Endothelial cell of umbilical vein (primary cell): ENCODE measurements around the gene NT5M. TPM values are rescaled to one million over a fixed set of nuclear protein-coding genes. Genes with fewer than 3 reads are reported as not detected.

Experiments used
- BruUV-seq: library from RNA; stranded (reverse); fragments of 400-500 nt; replicated peaks from 2 replicates; lab custom pipeline; 2021; lab: Mats Ljungman, UMichigan
- CTCF ChIA-PET: fragments of 300-600, 350-600 bp; sonication (Branson Sonifier 250); formaldehyde crosslinking; loops from one replicate; lab custom pipeline; 2021; ENCODE audit warnings: antibody characterized with exemption, inconsistent platforms; lab: Charles Lee
- POLR2A ChIA-PET: fragments of 300-600, 350-600 bp; sonication (Branson Sonifier 250); formaldehyde crosslinking; loops from one replicate; lab custom pipeline; 2021; ENCODE audit warnings: antibody characterized with exemption, inconsistent platforms; lab: Charles Lee
- DNase-seq: peaks from one replicate; pipeline ENCODE4 v3.0.0-alpha.2; 2011; ENCODE audit warnings: low read depth, low spot score
- FAIRE-seq: peaks from 2 replicates; lab custom pipeline; 2011; peaks lifted over from hg19 to GRCh38; lab: Jason Lieb, UNC
- H2AFZ ChIP-seq: 2 replicates; pipeline ENCODE4 v1.6.0; 2012; ENCODE audit warnings: low read depth, low read length, control low read depth, inconsistent platforms
- H3K27ac ChIP-seq: 2 replicates; pipeline ENCODE4 v1.5.1; 2011; ENCODE audit warnings: low read depth, mild to moderate bottlenecking, control low read depth, low read length, moderate library complexity; ENCODE audit not compliant: insufficient read depth
- H3K27me3 ChIP-seq, 2 experiments: 2 replicates each; pipeline versions ENCODE4 v1.6.0 to v1.6.1; 2011; ENCODE audit warnings: low read length in 2 of 2, mixed read lengths in 1 of 2; ENCODE audit not compliant: control insufficient read depth in 2 of 2, insufficient read depth in 2 of 2
- H3K36me3 ChIP-seq, 2 experiments: 2 replicates in 1 of 2; 3 replicates in 1 of 2; pipeline ENCODE4 v1.5.1; 2011; ENCODE audit warnings: low read length in 2 of 2, mild to moderate bottlenecking in 1 of 2, moderate library complexity in 1 of 2; ENCODE audit not compliant: control insufficient read depth in 2 of 2, insufficient read depth in 2 of 2; ENCODE audit errors: extremely low read depth in 1 of 2
- H3K4me1 ChIP-seq: 3 replicates; pipeline ENCODE4 v1.5.1; 2011; ENCODE audit warnings: mild to moderate bottlenecking, low read length; ENCODE audit not compliant: control insufficient read depth, insufficient read depth; ENCODE audit errors: extremely low read depth
- H3K4me2 ChIP-seq: 2 replicates; pipeline ENCODE4 v1.6.1; 2011; ENCODE audit warnings: low read length, control low read depth, mixed read lengths; ENCODE audit not compliant: insufficient read depth
- H3K4me3 ChIP-seq, 3 experiments: fragments of 200-600 bp in 1 of 3; sonication (generic), shearing (Covaris generic) in 1 of 3; replicated peaks in 1 of 3; 2 replicates each; pipeline ENCODE4 v1.5.1; 2011 to 2016; ENCODE audit warnings: control low read depth in 3 of 3, low read length in 3 of 3, mild to moderate bottlenecking in 2 of 3, inconsistent platforms in 1 of 3, low read depth in 1 of 3, moderate library complexity in 1 of 3; ENCODE audit not compliant: insufficient read depth in 1 of 3
- H3K79me2 ChIP-seq: 2 replicates; pipeline ENCODE4 v1.6.0; 2012; ENCODE audit warnings: low read length, inconsistent platforms; ENCODE audit not compliant: control insufficient read depth, insufficient read depth
- H3K9ac ChIP-seq: replicated peaks from 2 replicates; pipeline ENCODE3; 2011; ENCODE audit warnings: low read length, control low read depth; ENCODE audit not compliant: insufficient read depth; ENCODE audit errors: extremely low read depth
- H3K9me1 ChIP-seq: replicated peaks from 3 replicates; pipeline ENCODE4 v1.6.0; 2011; ENCODE audit warnings: mild to moderate bottlenecking, low read length; ENCODE audit not compliant: control insufficient read depth, insufficient read depth; ENCODE audit errors: extremely low read depth
- H3K9me3 ChIP-seq: replicated peaks from 2 replicates; pipeline ENCODE4 v1.5.1; 2012; ENCODE audit warnings: low read length, inconsistent platforms; ENCODE audit not compliant: control insufficient read depth, insufficient read depth
- H4K20me1 ChIP-seq: replicated peaks from 2 replicates; pipeline ENCODE3; 2011; ENCODE audit warnings: mild to moderate bottlenecking, low read length; ENCODE audit not compliant: control insufficient read depth, insufficient read depth; ENCODE audit errors: extremely low read depth
- CTCF ChIP-seq, 2 donors: IDR thresholded peaks; 1 replicate in 1 of 2; 2 replicates in 1 of 2; pipeline ENCODE4 v1.5.1; 2011; ENCODE audit warnings: low read length in 2 of 2, mild to moderate bottlenecking in 2 of 2, moderate library complexity in 2 of 2, control low read depth in 1 of 2, inconsistent platforms in 1 of 2, low read depth in 1 of 2; ENCODE audit not compliant: insufficient read depth in 1 of 2; ENCODE audit errors: extremely low read depth in 1 of 2
- EZH2 ChIP-seq: IDR thresholded peaks from 2 replicates; pipeline ENCODE4 v1.6.1; 2012; ENCODE audit warnings: borderline replicate concordance, low read depth, mild to moderate bottlenecking, moderate library complexity, low read length, inconsistent platforms; ENCODE audit not compliant: severe bottlenecking
- FOS ChIP-seq: IDR thresholded peaks from 2 replicates; pipeline ENCODE4 v1.6.1; 2011; ENCODE audit warnings: mild to moderate bottlenecking, low read length, moderate library complexity, borderline replicate concordance; ENCODE audit not compliant: insufficient read depth
- GATA2 ChIP-seq: IDR thresholded peaks from 2 replicates; pipeline ENCODE4 v1.7.0; 2011; ENCODE audit warnings: low read depth, mild to moderate bottlenecking, moderate library complexity, mixed read lengths, low read length; ENCODE audit not compliant: insufficient read length, insufficient read depth
- JUN ChIP-seq: IDR thresholded peaks from 2 replicates; pipeline ENCODE4 v1.6.1; 2011; ENCODE audit warnings: borderline replicate concordance, low read depth; ENCODE audit not compliant: insufficient read length, insufficient read depth
- MAX ChIP-seq: IDR thresholded peaks from 2 replicates; pipeline ENCODE4 v1.6.1; 2011; ENCODE audit not compliant: insufficient read depth, insufficient read length
- MYC ChIP-seq: IDR thresholded peaks from one replicate; pipeline ENCODE4 v1.6.1; 2011; ENCODE audit warnings: mild to moderate bottlenecking, low read depth, low read length
- POLR2A ChIP-seq: IDR thresholded peaks from 2 replicates; pipeline ENCODE4 v1.6.1; 2012; ENCODE audit warnings: low read depth, mild to moderate bottlenecking, control low read depth, low read length
- POLR2AphosphoS5 ChIP-seq: IDR thresholded peaks from 2 replicates; pipeline ENCODE4 v1.6.1; 2012; ENCODE audit warnings: low read depth, mild to moderate bottlenecking, control low read depth, low read length, moderate library complexity; ENCODE audit not compliant: insufficient read depth
- dilution Hi-C: fragments of 300-500 bp; cut with MboI; formaldehyde crosslinking; loops from one replicate; pipeline ENCODE4 v1.15.0; 2019; ENCODE audit warnings: low sequenced_read_pairs; ENCODE audit not compliant: extremely low pct_ligation_motif_present
- intact Hi-C: fragments of 100-400 bp; cut with micrococcal nuclease; formaldehyde crosslinking; loops from one replicate; pipeline ENCODE4 v1.10.0; 2022
- polyA plus RNA-seq, 4 experiments: library from polyadenylated mRNA; depleted of rRNA in 3 of 4; stranded (reverse) in 3 of 4; unstranded in 1 of 4; fragments of >200 nt; gene quantifications; 2 replicates each; pipeline versions ENCODE4 v1.2.1 to v1.2.3, GENCODE V29; 2011 to 2012; ENCODE audit warnings: missing spikeins in 1 of 4
- total RNA-seq: library from RNA; stranded (reverse); gene quantifications from 2 replicates; pipeline ENCODE4 v1.2.3, GENCODE V29; 2021

NT5M gene
- total and polyA plus RNA-seq, 2 donors (not counting 3 experiments of a cell fraction or from before 2014, with no cell fraction given), result 0.91 to 3.0 TPM

- Histone ChIP-seq H2AFZ (no peak overlapping the region), H3K27me3 (peaks cover under 1 to 2% of the 10 kb centered on the region in 2 experiments), H3K79me2 (no peaks in the 10 kb centered on the region), H3K9ac (no peak overlapping the region), H3K4me1 (no peaks in the 10 kb centered on the region), H3K9me3 (no peaks in the 10 kb centered on the region), H3K27ac (no peak overlapping the region), H4K20me1 (no peaks in the 10 kb centered on the region), H3K9me1 (no peaks in the 10 kb centered on the region), H3K4me2 (no peak overlapping the region), H3K4me3 (no peak overlapping the region), H3K36me3 (no peaks in the 10 kb centered on the region)
- TF ChIP-seq POLR2A (no peak), JUN (no peak), MAX (no peak), CTCF (IDR thresholded peaks at IDR 0.05; ENCODE audit: extremely low read depth in 1 of 2, insufficient read depth in 1 of 2, low read depth in 1 of 2, low read length in 2 of 2) (no peak), FOS (no peak), POLR2AphosphoS5 (no peak), MYC (no peak), GATA2 (no peak), EZH2 (no peak)
- ChIA-PET CTCF (interaction anchor here (1.3 kb wide), 1 partner anchor 76 kb away, joined by 4 read pairs; no protein-coding TSS in a partner anchor), POLR2A (no interaction called here)
- DNase-seq, result no peak
- dilution Hi-C loops, result no loop called here
- no peak for FAIRE-seq
- BruUV-seq, result no TSS peak
- intact Hi-C loops, result no loop called here
Observed at GRCh38 chr17:17387017-17387497, 83.9 kb downstream of the NT5M start.
